ENCODE data around the gene TBC1D14.

- no peak for TF ChIP-seq CTCF (conservative IDR thresholded peaks at IDR 0.05)
- no peak for TF ChIP-seq ZFX (IDR thresholded peaks at IDR 0.05)
Observed at GRCh38 chr4:6910960-6911874, 1.6 kb downstream of the TBC1D14 start.
